OCI-LY7 (cell line): ENCODE measurements around the gene XK. TPM values are rescaled to one million over a fixed set of nuclear protein-coding genes. Genes with fewer than 3 reads are reported as not detected.

Experiments
- BruUV-seq: library from RNA; stranded (reverse); fragments of 400-500 nt; replicated peaks from 2 replicates; lab custom pipeline; 2021; lab: Mats Ljungman, UMichigan
- CTCF ChIA-PET: fragments of 300-600 bp; sonication (Branson Sonifier 250); formaldehyde crosslinking; loops from one replicate; lab custom pipeline; 2022; ENCODE audit warnings: antibody characterized with exemption; ENCODE audit not compliant: unreplicated experiment; lab: Charles Lee
- POLR2A ChIA-PET: fragments of 300-600 bp; sonication (Branson Sonifier 250); formaldehyde crosslinking; loops from one replicate; lab custom pipeline; 2022; ENCODE audit warnings: antibody characterized with exemption; lab: Charles Lee
- DNase-seq: peaks from one replicate; pipeline ENCODE4 v3.0.0-alpha.2; 2015; ENCODE audit warnings: low spot score
- H2AFZ ChIP-seq: fragments of 200-600 bp; sonication (generic), shearing (Covaris generic); 2 replicates; pipeline ENCODE4 v1.6.1; 2014; ENCODE audit warnings: mild to moderate bottlenecking, antibody characterized with exemption, low read length, moderate library complexity
- H3K27ac ChIP-seq: fragments of 200-600 bp; sonication (generic); 2 replicates; pipeline ENCODE4 v1.5.1; 2014; ENCODE audit warnings: mixed run types, low read depth, mild to moderate bottlenecking, moderate library complexity, low read length, inconsistent platforms; ENCODE audit not compliant: poor library complexity, severe bottlenecking
- H3K36me3 ChIP-seq: fragments of 200-600 bp; sonication (generic); 2 replicates; pipeline ENCODE4 v1.6.1; 2014; ENCODE audit warnings: mild to moderate bottlenecking, antibody characterized with exemption, low read length, moderate library complexity, mixed read lengths; ENCODE audit not compliant: insufficient read depth
- H3K4me1 ChIP-seq: fragments of 200-600 bp; sonication (generic); 2 replicates; pipeline ENCODE4 v1.5.1; 2014; ENCODE audit warnings: mild to moderate bottlenecking, low read length; ENCODE audit not compliant: insufficient read depth, poor library complexity, severe bottlenecking
- H3K4me2 ChIP-seq: fragments of 200-600 bp; sonication (generic); 2 replicates; pipeline ENCODE4 v1.6.1; 2014; ENCODE audit warnings: mild to moderate bottlenecking, low read length
- H3K4me3 ChIP-seq: fragments of 200-600 bp; sonication (generic); 2 replicates; pipeline ENCODE4 v1.5.1; 2014; ENCODE audit warnings: mild to moderate bottlenecking, low read depth, low read length; ENCODE audit not compliant: poor library complexity, severe bottlenecking
- H3K79me2 ChIP-seq: fragments of 200-600 bp; sonication (generic); 2 replicates; pipeline ENCODE4 v1.6.1; 2016; ENCODE audit warnings: low read depth, mild to moderate bottlenecking, low read length, moderate library complexity, mixed read lengths; ENCODE audit not compliant: insufficient read depth
- H3K9me2 ChIP-seq: fragments of 200-600 bp; sonication (generic); 2 replicates; pipeline ENCODE4 v1.6.1; 2016; ENCODE audit warnings: mild to moderate bottlenecking, low read length, mixed read lengths; ENCODE audit not compliant: insufficient read depth
- H3K9me3 ChIP-seq: fragments of 200-600 bp; sonication (generic); 2 replicates; pipeline ENCODE4 v1.6.1; 2014; ENCODE audit warnings: mild to moderate bottlenecking, mixed run types, low read length, mixed read lengths
- H4K20me1 ChIP-seq: fragments of 200-600 bp; sonication (generic); 2 replicates; pipeline ENCODE4 v1.6.1; 2014; ENCODE audit warnings: mild to moderate bottlenecking, antibody characterized with exemption, low read length, moderate library complexity, mixed read lengths; ENCODE audit not compliant: insufficient read depth
- EZH2phosphoT487 ChIP-seq: fragments of 200-600 bp; sonication (generic); IDR thresholded peaks from 2 replicates; pipeline ENCODE4 v1.6.1; 2018; ENCODE audit warnings: low read depth, borderline replicate concordance, mild to moderate bottlenecking, mixed run types, antibody characterized with exemption, low read length, moderate library complexity, mixed read lengths
- intact Hi-C: fragments of 100-400 bp; cut with micrococcal nuclease; formaldehyde crosslinking; loops from one replicate; pipeline ENCODE4 v1.10.0; 2022; ENCODE audit not compliant: unreplicated experiment
- total RNA-seq, 2 experiments: library from RNA; depleted of rRNA in 1 of 2; stranded (reverse); fragments of >200 nt in 1 of 2; shearing (Covaris generic) in 1 of 2; gene quantifications; 2 replicates each; pipeline ENCODE4 v1.2.3, GENCODE V29; 2014 to 2022
- TF ChIP-seq, protein P1 (sequence below): fragments of 200-600 bp; sonication (generic); conservative IDR thresholded peaks from 2 replicates; pipeline ENCODE4 v1.5.1; 2014; ENCODE audit warnings: mild to moderate bottlenecking, antibody characterized with exemption, low read length, moderate library complexity, mixed read lengths

XK gene
- total RNA-seq, 2 experiments from 2014 or later: 0.70 TPM; not detected in 1

- Histone ChIP-seq H3K27ac (no peak overlapping the region), H3K9me3 (no peaks in the 10 kb centered on the region), H3K79me2 (no peaks in the 10 kb centered on the region), H3K4me1 (no peaks in the 10 kb centered on the region), H3K4me3 (no peak overlapping the region), H2AFZ (no peak overlapping the region), H3K9me2 (no peaks in the 10 kb centered on the region), H4K20me1 (no peaks in the 10 kb centered on the region), H3K36me3 (no peaks in the 10 kb centered on the region), H3K4me2 (no peak overlapping the region)
- ChIA-PET CTCF (no interaction called here), POLR2A (interaction anchor here (0.6 kb wide), 1 partner anchor 1084 kb away, joined by 3 read pairs; no protein-coding TSS in a partner anchor)
- BruUV-seq: no TSS peak
- no peak for DNase-seq
- no peak for TF ChIP-seq EZH2phosphoT487
- TF ChIP-seq, protein P1, sequence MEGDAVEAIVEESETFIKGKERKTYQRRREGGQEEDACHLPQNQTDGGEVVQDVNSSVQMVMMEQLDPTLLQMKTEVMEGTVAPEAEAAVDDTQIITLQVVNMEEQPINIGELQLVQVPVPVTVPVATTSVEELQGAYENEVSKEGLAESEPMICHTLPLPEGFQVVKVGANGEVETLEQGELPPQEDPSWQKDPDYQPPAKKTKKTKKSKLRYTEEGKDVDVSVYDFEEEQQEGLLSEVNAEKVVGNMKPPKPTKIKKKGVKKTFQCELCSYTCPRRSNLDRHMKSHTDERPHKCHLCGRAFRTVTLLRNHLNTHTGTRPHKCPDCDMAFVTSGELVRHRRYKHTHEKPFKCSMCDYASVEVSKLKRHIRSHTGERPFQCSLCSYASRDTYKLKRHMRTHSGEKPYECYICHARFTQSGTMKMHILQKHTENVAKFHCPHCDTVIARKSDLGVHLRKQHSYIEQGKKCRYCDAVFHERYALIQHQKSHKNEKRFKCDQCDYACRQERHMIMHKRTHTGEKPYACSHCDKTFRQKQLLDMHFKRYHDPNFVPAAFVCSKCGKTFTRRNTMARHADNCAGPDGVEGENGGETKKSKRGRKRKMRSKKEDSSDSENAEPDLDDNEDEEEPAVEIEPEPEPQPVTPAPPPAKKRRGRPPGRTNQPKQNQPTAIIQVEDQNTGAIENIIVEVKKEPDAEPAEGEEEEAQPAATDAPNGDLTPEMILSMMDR: no peak
- intact Hi-C loops: no loop called here
Measured at GRCh38 chrX:37684426-37684825, 1.2 kb upstream of the XK start.

DNA sequence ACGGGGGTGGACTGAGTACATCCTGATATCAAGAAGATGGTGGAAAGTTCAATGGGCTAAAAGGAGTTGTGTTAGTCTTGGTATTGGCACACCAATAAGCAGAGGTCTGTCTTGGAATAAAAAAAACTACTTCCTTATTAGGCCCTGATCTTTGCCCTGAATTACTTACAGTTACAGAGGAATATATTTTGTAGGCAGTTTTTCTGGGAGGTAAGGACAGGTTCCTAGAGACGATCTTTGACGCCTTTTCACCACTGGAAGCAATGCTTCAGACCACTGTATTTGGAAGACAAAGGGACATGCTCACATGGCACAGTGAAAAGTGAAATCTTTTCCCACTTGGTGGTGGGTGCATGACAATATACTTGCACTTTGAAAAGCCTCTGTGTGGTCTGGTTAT is 618 bp upstream of the XK start:
- Histone ChIP-seq H3K79me2 (no peaks in the 10 kb centered on the region), H3K27ac (no peak overlapping the region), H3K9me2 (no peaks in the 10 kb centered on the region), H3K4me1 (no peaks in the 10 kb centered on the region), H3K36me3 (no peaks in the 10 kb centered on the region), H4K20me1 (no peaks in the 10 kb centered on the region), H3K4me3 (no peak overlapping the region), H2AFZ (no peak overlapping the region), H3K4me2 (no peak overlapping the region), H3K9me3 (no peaks in the 10 kb centered on the region)
- intact Hi-C loops: no loop called here
- no peak for TF ChIP-seq EZH2phosphoT487
- TF ChIP-seq, protein P1: no peak
- BruUV-seq: no TSS peak
- POLR2A ChIA-PET: no interaction called here
- CTCF ChIA-PET: no interaction called here
- DNase-seq: no peak

- H3K36me3 ChIP-seq: no peaks in the 10 kb centered on the region
- H3K9me2 ChIP-seq: no peaks in the 10 kb centered on the region
- BruUV-seq: TSS peak; percentile 69
- CTCF ChIA-PET: interaction anchor here (0.6 kb wide), 1 partner anchor 521 kb away, joined by 4 read pairs; no protein-coding TSS in a partner anchor
- H2AFZ ChIP-seq: no peak overlapping the region
- no peaks in the 10 kb centered on the region for H3K79me2 ChIP-seq
- no peak overlapping the region for H3K4me2 ChIP-seq
- TF ChIP-seq EZH2phosphoT487: no peak
- TF ChIP-seq, protein P1: no peak
- intact Hi-C loops: no loop called here
- no peaks in the 10 kb centered on the region for H3K4me1 ChIP-seq
- POLR2A ChIA-PET: interaction anchor here (1.1 kb wide), 1 partner anchor 26 kb away, joined by 3 read pairs; no protein-coding TSS in a partner anchor
- no peak overlapping the region for H3K4me3 ChIP-seq
- H3K27ac ChIP-seq: no peak overlapping the region
- H3K9me3 ChIP-seq: no peaks in the 10 kb centered on the region
- no peaks in the 10 kb centered on the region for H4K20me1 ChIP-seq
- DNase-seq: no peak
Measured at GRCh38 chrX:37686369-37686995, 891 bp downstream of the XK start.
